Stimulated activated CD8-positive, alpha-beta memory T cell treated with anti-CD3 and anti-CD28 coated beads, Interleukin-7, amount 100 ng/mL, for 4 hours (primary cell): ENCODE data around the gene KIAA1210.

Source experiments
- DNase-seq, 2 donors: peaks; one replicate each; pipeline ENCODE4 v3.0.0-alpha.2; 2020; ENCODE audit warnings: low read depth in 2 of 2

KIAA1210 gene

DNA sequence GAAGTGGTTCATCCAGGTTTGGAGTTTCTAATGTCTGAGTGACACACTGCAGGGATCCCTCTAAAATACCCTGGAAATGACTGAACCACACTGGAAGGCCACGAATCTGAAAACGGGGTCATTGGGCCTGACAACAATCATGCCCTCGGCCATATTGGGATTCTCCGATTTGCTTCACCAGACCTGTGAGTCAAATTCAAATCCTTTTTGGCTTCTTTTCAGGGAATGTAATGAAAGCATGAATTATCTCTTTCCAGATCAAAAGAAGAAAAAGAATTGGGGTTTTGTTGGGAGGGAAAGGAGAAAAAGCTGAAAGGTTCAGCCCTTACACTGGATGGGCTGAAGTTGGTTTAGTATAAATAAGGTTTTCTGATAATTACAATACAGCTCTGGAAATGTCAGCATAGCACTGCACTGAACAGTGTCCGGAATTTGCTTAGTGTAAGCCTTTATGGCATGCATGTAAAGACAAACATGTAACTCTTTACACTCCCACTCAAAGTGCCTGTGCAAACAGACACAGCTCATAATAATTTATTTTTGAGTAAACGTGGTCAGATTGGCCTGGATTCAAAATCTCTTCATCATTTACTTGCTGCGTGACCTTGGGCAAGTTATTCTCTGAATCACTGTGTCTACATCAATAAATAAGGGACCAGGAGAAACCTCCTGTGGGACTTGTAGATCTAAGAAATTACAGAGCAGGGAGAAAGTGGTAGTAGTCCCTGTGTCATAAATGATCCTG lies 33.4 kb downstream of the KIAA1210 start:
- no peak for DNase-seq

DNA sequence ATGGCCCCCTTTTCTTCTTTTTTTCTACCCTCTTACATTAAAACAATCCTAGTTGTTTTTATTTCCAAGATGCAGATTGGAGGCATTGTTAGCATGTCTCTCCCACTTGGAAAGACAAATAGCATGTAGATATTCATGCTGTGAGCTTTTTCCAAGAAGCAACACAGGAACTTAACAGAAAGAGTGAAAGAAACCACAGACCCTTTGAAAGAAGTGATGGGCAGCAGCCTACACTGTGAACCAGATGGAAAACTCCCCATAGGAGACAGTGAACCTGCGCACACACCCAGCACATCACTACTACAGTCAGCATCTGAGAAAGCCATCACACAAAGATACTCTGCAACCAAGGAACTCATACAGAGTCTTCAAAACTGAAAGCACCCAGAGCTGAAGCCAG lies 37.0 kb downstream of the KIAA1210 start:
- no peak for DNase-seq

DNA sequence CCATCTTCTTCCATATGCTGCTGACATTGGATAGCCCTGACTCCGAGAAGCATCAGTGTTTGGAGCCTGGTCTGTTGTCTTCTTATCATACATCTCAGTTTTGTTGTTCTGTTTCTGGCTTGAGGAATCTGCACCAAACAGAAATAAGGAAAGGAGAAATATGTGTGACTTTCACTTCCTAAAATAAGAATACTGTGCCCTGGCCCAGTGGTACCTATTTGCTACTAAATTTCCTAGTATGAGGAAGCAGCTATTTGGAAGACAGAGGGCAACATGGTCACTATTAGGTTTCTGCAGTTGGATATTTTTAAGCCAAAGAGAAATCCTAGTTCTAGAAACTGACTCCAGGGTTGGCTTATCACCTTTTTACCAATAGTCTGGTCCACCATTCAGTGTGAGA lies 38.0 kb downstream of the KIAA1210 start:
- DNase-seq = no peak

DNA sequence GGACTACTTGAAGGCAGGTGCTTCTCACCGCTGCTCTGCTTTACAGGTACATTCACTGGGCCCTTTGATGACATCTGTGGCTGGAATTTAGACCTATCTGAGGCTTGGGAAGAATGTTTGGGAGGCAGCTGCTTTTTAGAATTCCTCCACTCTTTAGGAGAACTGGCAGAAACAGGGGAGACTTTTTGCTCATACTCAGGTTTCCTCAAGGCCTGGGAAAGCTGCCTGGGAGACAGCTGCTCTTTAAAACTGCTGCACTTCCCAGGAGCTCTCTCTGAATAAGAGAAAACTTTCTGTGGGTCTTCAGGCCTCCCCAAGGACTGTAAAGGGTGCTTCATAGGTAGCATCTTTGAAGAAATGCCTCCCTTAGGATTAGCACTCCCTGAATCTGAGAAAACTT lies 40.5 kb downstream of the KIAA1210 start:
- no peak for DNase-seq

DNA sequence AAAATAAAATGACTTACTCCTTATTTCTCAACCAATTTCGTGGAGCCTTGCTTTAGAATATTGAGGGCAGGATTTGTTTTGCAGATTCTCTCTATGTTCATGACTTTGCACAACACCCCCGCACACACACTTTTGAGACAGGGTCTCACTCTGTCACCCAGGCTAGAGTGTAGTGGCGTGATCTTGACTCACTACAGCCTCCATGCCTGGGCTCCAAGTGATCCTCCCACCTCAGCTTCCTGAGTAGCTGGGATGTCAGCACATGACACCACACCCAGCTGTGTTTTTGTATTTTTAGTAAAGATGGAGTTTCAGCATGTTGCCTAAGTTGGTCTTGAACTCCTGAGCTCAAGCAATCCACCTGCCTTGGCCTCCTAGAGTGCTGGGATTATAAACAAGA lies 42.8 kb downstream of the KIAA1210 start:
- DNase-seq = no peak

DNA sequence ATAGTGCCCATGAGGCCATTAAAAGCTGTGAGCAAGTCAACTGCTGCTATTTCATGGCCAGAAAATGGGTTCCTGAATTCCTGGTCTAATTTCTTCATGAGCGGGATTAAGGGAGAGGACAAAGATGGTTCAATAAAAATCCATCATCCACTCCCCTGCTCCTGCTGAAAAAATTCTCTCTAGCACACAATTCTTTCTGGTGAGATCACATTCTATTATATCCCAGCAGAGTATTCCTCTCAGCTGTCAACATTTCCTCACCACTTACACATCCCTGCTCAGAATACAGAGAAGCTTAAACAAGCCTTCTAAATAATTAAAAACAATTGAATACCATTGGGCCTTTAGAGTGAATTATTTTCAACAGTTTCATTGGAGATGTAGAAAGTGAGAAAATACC lies 45.3 kb downstream of the KIAA1210 start:
- no peak for DNase-seq

DNA sequence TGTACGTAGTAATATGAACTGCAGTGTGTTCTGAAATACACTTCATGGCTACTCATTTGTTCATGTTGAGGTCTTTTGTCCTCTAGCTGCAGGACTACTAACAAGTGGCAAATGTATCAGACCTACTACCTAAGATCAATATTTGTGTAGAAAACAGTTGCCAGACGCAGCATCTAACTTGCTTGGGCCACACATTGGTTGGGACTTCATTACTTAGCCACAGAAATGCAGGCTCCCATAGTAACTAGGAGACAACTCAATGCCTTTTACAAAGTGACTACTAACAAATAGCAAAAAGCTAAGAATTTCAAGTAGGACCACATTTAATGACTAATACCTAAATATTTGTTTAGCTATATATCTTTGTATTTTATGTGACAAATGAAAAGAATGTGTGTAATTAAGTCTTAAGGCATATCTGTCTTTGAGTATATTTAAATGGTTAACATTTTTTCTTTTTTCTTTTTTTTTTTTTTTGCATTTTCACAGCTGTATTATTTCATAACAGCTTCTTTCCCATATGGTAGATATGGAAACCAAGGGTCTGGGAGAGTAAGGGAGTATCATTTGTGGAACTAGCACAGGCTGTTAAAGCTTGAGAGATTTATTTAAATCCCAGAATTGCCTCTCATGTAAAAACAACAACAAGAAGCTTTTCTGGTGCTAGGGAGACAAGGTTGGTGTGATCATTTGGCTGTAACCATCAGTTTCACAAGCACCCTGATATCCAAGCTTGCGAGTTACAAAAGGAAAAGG lies 52.2 kb downstream of the KIAA1210 start:
- DNase-seq = no peak

DNA sequence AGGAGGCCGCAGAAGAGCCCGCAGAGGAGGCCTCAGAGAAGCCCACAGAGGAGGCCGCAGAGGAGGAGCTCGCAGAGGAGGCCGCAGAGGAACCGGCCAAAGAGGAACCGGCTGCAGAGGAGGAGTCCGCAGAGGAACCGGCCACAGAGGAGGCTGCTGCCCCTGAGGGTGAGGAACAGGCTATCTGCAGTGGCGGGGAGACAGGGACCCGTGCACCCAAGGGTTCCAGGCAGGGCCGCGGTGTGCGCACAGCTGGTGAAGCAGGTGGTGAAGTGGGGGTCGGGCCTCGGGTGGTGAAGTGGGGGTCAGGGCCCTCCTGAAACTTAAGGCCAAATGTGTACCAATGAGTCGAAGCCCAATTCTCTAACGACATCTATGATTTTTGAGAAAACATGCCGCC lies 53.7 kb downstream of the KIAA1210 start:
- no peak for DNase-seq

DNA sequence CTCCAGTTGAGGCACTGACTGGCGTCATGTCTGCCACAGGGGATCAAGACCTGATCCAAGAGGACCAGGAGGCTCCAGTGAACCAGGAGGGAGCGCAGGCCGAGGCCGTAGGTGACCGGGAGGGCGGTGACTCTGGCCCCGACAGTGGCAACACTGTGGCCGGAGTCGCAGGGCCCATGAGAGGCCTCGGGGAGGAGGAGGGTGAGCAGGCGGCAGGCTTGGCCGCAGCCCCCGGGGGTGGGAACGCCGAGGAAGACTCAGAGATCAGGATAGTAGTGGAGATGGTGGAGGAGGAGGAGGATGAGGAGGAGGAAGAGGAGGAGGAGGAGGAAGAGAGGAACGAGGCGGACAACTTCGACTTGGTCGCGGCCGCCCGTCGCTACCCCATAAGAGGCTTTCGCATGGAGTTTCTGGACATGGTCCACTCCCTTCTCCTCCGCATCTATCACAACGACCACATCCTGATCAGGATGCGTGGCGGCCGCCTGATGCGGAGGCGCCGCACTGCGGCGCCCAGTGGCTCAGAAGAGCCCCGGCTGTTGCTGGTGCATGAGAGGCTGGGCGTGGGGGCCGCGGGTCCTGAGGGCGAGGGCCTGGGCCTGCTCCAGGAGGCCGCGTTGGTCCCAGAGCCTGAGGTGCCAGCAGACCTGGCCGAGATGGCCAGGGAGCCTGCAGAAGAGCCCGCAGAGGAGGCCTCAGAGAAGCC lies 54.3 kb downstream of the KIAA1210 start:
- no peak for DNase-seq

DNA sequence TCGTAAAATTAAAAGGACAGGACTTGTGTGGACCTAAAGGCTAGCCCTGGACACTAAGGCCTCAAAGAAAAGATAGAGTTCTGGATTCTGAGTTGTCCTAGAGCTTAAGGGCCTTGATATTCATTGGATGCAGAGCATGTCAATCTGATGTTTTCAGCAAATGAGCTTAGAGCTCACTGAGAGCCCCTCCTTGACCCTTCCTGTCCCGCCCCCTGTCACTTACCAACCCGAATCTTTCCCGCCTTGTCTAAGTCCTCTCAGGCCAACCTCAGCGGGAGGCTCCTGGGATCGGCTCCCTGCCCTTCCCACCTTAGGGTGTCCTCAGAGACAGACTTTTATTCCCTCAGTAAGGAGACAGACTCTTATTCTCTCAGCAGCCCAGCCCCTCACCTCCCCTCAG lies 54.9 kb downstream of the KIAA1210 start, which contains the start of gene CT47C1:
TSS of gene CT47C1 (plus strand) at position 250 of the 400 bp plus-strand sequence. CDS start 233 bp downstream, outside the sequence.
- no peak for DNase-seq

DNA sequence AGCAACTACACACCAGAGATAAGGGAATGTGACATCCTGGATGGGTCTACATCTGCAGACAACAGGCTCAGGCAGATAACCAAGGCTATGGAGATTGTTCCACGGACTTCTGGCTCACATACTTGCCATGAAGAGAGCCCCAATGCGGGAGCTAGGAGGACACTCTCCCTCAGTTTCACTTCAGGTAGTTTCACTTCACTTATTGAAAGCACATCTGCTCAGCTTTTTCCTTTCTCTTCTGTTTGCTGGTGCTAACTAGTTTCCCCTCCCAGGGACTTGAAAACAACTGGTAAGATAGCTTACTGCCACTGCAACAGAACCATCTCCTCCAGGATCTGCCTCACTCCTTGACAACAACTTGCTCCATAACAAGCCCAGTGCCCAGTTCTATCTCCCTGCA lies 56.2 kb downstream of the KIAA1210 start:
- no peak for DNase-seq

DNA sequence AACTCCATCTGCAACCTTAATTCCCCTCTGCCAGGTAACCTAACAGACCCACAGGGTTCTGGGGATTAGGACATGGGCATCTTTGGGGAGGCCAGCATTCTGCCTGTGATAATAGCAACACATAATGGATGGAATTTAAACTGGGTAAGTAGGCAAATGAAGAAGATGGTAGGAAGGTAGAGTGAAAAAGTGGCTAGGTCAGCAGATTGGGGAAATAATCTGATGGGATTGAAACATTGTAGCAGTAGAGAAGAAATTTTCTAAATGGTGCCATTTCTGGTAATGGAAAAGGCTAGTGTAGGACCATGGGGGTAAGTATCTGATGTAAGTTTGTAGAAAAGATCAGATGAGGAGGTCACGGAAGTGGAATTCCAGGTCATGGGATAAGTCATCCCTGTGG lies 57.9 kb downstream of the KIAA1210 start:
- no peak for DNase-seq

DNA sequence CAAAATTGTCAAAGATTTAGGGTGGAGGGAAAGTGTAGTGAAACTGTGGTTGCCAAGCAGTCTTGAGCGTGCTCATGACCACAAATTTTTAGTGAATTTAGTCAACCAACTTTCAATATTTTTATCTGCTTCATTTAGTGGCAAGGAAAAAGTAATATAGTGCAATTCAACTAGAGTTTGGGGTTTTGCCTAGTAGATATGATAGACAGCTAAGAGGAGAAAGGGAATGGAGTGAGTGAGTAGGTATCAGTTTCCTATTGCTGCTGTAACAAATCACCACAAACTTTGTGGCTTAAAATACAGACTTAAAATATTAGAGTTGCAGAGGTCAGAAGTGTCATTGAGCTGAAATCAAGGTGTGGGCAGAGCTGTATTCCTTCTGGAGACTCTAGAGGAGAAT lies 58.5 kb downstream of the KIAA1210 start:
- DNase-seq = no peak

DNA sequence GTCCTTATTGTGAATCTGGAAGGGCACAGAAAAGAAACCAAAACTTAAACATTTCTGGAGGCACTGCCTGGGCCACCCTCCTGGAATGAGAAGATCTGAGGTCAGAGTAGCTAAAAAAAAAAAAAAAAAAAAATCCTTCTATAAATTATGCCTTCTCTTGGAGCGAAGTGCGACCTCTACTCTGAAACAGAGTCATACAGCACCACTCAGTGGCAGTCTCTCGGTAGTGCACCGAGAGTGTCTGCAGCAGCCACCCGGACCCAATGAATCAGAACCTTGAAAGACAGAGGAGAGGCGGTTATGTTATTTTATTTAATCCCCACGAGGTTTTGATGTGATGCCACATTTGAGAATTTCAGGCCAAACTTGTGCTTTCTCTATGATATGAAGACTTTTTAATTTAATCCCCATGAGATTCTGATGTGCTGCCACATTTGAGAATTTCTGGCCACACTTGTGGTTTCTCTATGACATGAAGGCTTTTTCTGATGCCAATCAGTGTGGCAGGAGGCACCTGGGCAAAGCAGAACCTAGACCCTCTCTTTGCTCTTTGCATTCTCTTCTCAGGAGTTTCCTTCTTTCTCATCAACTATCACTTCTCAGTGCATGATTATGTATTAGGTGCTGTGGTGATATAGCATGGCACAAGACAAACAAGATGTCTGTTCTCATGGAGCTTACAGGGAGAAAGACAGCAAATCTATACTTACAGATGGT lies 60.4 kb downstream of the KIAA1210 start:
- DNase-seq = no peak

DNA sequence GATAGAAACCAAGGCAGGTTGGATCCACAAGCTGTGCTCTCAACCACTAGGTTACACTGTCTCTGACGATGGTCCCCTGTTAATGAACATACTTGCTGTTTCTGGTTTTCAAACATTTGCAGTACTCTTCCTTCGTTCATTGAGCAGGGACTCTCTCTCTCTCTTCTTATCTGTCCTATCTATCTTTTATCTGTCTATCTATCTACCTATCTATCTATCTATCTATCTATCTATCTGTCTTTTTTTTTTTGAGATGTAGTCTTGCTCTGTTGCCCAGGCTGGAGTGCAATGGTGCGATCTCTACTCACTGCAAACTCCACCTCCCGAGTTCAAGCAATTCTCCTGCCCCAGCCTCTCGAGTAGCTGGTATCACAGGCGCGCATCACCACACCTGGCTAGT lies 64.2 kb downstream of the KIAA1210 start:
- no peak for DNase-seq

DNA sequence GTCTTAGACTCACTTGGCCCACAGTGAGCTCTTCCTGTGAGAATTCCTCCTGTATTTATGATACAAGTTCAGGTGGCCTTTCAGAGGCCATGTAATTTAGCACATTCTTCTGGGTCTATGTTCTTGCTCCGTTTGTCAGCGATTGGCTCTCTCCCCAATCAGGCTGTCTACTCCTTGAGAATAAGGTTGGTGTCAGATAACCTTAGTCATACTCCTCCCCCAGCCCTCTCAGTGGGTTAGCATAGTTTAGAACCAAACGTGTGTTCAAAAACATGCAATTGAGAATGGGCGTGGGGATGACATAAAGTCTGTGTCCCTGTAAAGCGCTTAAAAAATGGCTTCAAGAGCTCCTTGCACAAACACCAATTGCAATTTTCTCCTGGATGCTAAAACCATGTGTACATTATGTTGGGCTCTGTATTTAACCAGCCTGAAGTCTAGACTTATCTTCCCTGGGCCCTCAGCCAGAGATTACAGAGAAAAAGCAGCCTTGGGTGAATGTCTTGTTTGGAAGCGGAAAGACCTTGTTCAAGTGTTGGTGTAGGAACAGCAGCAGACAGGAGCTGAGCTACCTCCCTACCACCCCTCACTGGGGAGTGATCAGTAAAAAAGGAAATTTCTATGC lies 64.8 kb downstream of the KIAA1210 start:
- no peak for DNase-seq

DNA sequence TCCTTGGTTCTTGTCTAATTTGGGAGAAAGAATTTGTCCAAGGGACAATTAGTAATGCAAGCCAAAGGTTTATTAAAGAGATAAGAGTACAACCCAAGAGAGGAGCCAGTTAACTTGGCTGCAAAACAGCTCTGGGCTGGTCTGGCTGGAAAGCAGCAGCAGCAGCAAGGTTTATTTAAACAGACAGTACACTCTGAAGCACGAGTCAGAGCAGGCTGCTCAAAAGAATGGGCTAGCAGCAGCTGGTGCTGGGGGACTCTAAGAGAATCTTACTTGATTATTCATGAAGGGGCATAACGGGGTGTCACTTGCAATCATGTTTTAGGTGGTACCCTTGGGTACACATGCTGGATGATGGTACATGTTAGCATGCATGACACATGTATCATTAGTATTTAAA lies 71.9 kb downstream of the KIAA1210 start:
- DNase-seq = no peak

DNA sequence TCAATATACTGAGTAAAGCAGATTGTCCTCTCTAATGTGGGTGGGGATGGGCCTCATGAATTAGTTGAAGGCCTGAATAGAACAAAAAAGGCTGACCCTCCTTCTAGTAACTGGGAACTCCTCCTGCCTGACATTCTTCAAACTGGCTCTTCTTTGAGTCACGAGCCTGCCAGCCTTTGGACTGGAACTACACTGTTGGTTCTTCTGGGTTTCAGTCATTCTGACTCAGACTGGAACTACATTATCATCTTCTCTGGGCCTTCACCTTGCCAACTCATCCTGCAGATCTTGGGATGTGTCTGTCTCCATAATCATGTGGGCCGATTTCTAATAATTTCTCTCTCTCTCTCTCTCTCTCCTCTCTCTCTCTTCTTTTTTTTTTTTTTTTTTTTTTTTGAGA lies 81.7 kb downstream of the KIAA1210 start:
- no peak for DNase-seq

DNA sequence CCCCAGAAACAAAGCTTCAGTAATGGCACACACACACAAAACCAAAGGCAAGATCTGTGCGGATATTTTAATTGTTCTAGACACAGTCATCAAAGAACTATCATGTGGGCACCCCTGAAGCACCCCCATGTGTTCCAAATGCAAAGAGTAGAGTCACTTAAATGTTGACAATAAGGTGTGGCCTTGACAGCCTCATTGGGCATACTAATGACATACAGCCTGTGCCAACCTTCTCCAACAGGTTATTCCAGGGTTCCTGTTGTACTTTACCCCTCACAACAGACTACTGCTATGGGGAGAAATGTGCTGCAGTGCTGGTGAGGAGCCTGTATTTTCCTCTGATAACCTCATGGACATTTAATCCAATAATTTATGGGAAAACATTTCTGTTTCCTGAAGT lies 84.6 kb downstream of the KIAA1210 start:
- no peak for DNase-seq

DNA sequence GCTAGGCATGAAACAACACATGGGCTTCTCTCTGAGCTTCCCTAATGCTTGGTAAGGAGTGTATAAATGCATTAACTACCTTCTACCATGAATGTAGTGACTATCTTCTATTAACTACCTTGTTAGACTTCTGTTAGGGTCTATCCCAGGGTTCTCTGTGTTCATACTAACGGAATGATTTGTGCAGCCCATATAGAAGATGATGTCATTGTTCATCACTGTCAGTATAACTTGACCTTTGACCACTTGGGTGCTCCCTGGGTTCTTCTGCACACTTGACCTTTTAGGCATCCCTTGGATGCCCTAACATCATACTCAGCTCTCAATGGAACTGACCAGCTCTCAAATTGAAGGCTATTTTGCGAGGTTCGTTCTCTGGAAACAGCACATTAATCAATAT lies 85.6 kb downstream of the KIAA1210 start:
- no peak for DNase-seq

DNA sequence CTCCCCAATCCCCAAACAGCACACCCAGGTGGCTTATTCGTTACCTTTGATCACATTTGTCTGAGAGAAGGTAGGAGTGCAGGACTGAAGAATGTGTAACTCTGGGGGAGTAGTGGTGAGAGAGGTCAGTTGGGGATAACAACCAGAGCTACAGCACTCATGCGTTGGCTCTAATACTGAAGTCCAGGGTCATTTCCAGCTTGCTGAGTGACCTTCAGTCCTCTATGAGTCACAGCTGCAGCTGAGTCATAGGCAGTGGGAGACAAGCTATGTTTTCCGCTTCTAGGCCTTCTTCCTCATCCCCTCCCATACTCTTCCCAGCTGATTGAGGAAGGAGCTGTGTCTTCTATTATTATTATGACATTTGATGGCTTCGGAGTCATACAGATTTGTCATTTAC lies 86.4 kb downstream of the KIAA1210 start:
- no peak for DNase-seq

DNA sequence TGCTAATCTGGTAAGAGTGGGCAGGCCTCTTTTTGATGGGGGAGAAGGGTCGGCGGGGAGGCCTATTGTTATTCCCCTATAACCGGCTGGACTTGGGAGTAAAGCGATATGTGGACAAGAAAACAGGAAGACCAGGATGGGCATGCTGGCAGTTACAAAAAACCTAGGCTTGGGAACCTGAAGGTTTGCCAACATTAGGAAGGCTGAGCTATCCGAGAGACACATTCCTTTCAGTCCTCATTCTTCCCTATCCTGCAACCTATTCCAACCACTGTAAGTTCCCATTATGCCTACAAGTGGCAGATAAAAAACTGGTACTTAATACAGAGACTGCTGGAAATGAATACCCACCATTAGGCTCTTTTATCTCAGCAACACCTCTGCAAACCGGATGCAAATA lies 87.2 kb downstream of the KIAA1210 start:
- no peak for DNase-seq
